ENCODE results near the gene SLC33A1. TPM values are rescaled to one million over a fixed set of nuclear protein-coding genes. Genes with fewer than 3 reads are reported as not detected.

Gene SLC33A1
- total RNA-seq, 4 donors from 2014 or later, result 13.3 to 34.8 (median 32.7) TPM

- TF ChIP-seq CTCF (IDR thresholded peaks at IDR 0.05) (no peak), POLR2A (IDR thresholded peaks at IDR 0.05) (no peak), POLR2AphosphoS5 (IDR thresholded peaks at IDR 0.05) (no peak), EP300 (IDR thresholded peaks at IDR 0.05; ENCODE audit: low read depth) (no peak)
- H3K9me3 ChIP-seq, result no peaks in the 10 kb centered on the region
- intact Hi-C loops (cut with DNase I; ENCODE audit: low total_unique reads) (no loop called here), in situ Hi-C loops (cut with MboI; ENCODE audit: low pct_ligation_motif_present in 1 of 4, low pct_unique_long_range_greater_than_20kb in 1 of 4, low sequenced_read_pairs in 3 of 4) (no loop called here)
- H3K4me1 ChIP-seq, result no peaks in the 10 kb centered on the region
- WGBS, 2 donors (ENCODE audit: low coverage in 1 of 2), result 75 to 90% methylated on average over 1 of the region's 1 CpG
- H3K4me3 ChIP-seq, result no peak overlapping the region
- H3K27me3 ChIP-seq, result no peaks in the 10 kb centered on the region
- H3K36me3 ChIP-seq, result no peaks in the 10 kb centered on the region
- no peak overlapping the region for H3K27ac ChIP-seq
- DNase-seq, result no peak
Measured at GRCh38 chr3:155792532-155792931, 61.7 kb downstream of the SLC33A1 start.

GRCh38 chr3:155791190-155791589 lies 63.0 kb downstream of the SLC33A1 start:
- in situ Hi-C loops (cut with MboI; ENCODE audit: low pct_ligation_motif_present in 1 of 4, low pct_unique_long_range_greater_than_20kb in 1 of 4, low sequenced_read_pairs in 3 of 4) (no loop called here), intact Hi-C loops (cut with DNase I; ENCODE audit: low total_unique reads) (no loop called here)
- no peak for DNase-seq
- Histone ChIP-seq H3K27ac (no peak overlapping the region), H3K4me3 (no peak overlapping the region), H3K4me1 (no peaks in the 10 kb centered on the region), H3K9me3 (no peaks in the 10 kb centered on the region), H3K27me3 (no peaks in the 10 kb centered on the region), H3K36me3 (no peaks in the 10 kb centered on the region)
- 83 to 91% methylated on average over 1 to 2 of the region's 2 CpGs for WGBS, 2 donors (ENCODE audit: low coverage in 1 of 2)
- TF ChIP-seq POLR2AphosphoS5 (IDR thresholded peaks at IDR 0.05) (no peak), EP300 (IDR thresholded peaks at IDR 0.05; ENCODE audit: low read depth) (no peak), CTCF (IDR thresholded peaks at IDR 0.05) (no peak), POLR2A (IDR thresholded peaks at IDR 0.05) (no peak)

- Histone ChIP-seq H3K27ac (no peak overlapping the region), H3K36me3 (no peaks in the 10 kb centered on the region), H3K4me1 (no peaks in the 10 kb centered on the region), H3K27me3 (no peaks in the 10 kb centered on the region), H3K9me3 (no peaks in the 10 kb centered on the region), H3K4me3 (no peak overlapping the region)
- TF ChIP-seq CTCF (IDR thresholded peaks at IDR 0.05) (no peak), EP300 (IDR thresholded peaks at IDR 0.05; ENCODE audit: low read depth) (no peak), POLR2A (IDR thresholded peaks at IDR 0.05) (no peak), POLR2AphosphoS5 (IDR thresholded peaks at IDR 0.05) (no peak)
- in situ Hi-C loops (cut with MboI; ENCODE audit: low pct_ligation_motif_present in 1 of 4, low pct_unique_long_range_greater_than_20kb in 1 of 4, low sequenced_read_pairs in 3 of 4), result no loop called here
- 80 to 84% methylated on average over 3 to 4 of the region's 4 CpGs for WGBS, 2 donors (ENCODE audit: low coverage in 1 of 2)
- intact Hi-C loops (cut with DNase I; ENCODE audit: low total_unique reads), result no loop called here
- no peak for DNase-seq
Measured at GRCh38 chr3:155790272-155790925, 63.8 kb downstream of the SLC33A1 start.

- Histone ChIP-seq H3K9me3 (peaks cover 0 to 6% of the 10 kb centered on the region in 2 donors), H3K4me1 (no peaks in the 10 kb centered on the region), H3K27me3 (no peaks in the 10 kb centered on the region), H3K36me3 (no peaks in the 10 kb centered on the region), H3K27ac (no peak overlapping the region), H3K4me3 (no peak overlapping the region)
- TF ChIP-seq EP300 (IDR thresholded peaks at IDR 0.05; ENCODE audit: low read depth) (no peak), POLR2AphosphoS5 (IDR thresholded peaks at IDR 0.05) (no peak)
- in situ Hi-C loops (cut with MboI; ENCODE audit: low pct_ligation_motif_present in 1 of 4, low pct_unique_long_range_greater_than_20kb in 1 of 4, low sequenced_read_pairs in 3 of 4), result no loop called here
- DNase-seq, result no peak
- intact Hi-C loops (cut with DNase I; ENCODE audit: low total_unique reads), result no loop called here
Measured at GRCh38 chr3:155785662-155786295, 68.4 kb downstream of the SLC33A1 start.

Measured in transverse colon (tissue), 4 donors.